ENCODE results near the gene PXYLP1. TPM values are rescaled to one million over a fixed set of nuclear protein-coding genes. Genes with fewer than 3 reads are reported as not detected.
"Not testable (repeated sequence)": the region's sequence is repeated elsewhere in the genome, so short reads cannot be mapped to it uniquely, and the experiment has no call there.

PXYLP1 gene
- total RNA-seq, 1 donor: 6.5 TPM

DNA sequence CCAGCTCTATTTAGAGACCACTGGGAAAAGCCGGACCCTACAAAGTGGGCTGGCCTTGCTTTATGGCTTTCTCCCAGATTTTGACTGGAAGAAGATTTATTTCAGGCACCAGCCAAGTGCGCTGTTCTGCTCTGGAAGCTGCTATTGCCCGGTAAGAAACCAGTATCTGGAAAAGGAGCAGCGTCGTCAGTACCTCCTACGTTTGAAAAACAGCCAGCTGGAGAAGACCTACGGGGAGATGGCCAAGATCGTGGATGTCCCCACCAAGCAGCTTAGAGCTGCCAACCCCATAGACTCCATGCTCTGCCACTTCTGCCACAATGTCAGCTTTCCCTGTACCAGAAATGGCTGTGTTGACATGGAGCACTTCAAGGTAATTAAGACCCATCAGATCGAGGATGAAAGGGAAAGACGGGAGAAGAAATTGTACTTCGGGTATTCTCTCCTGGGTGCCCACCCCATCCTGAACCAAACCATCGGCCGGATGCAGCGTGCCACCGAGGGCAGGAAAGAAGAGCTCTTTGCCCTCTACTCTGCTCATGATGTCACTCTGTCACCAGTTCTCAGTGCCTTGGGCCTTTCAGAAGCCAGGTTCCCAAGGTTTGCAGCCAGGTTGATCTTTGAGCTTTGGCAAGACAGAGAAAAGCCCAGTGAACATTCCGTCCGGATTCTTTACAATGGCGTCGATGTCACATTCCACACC lies 60.9 kb downstream of the PXYLP1 start:
- DNase-seq (ENCODE audit: insufficient read length, low spot score, missing footprints): no peak
- H3K79me2 ChIP-seq (ENCODE audit: insufficient read depth, low read length): no peaks in the 10 kb centered on the region
- H3K36me3 ChIP-seq (ENCODE audit: insufficient read depth, low read length): no peaks in the 10 kb centered on the region
- H4K20me1 ChIP-seq (ENCODE audit: insufficient read depth, low read length): no peaks in the 10 kb centered on the region
- H3K27me3 ChIP-seq (ENCODE audit: insufficient read depth, low read length): no peaks in the 10 kb centered on the region
- no peak overlapping the region for H3K4me3 ChIP-seq (ENCODE audit: insufficient read depth, low read length)
- H3K4me2 ChIP-seq (ENCODE audit: insufficient read depth, low read length): no peak overlapping the region
- peaks cover 17% of the 10 kb centered on the region for H3K4me1 ChIP-seq (ENCODE audit: insufficient read depth, low read length)
- H2AFZ ChIP-seq (ENCODE audit: low read length): no peak overlapping the region
- H3K27ac ChIP-seq (ENCODE audit: low read depth, low read length): no peak overlapping the region
- TF ChIP-seq, protein P1, sequence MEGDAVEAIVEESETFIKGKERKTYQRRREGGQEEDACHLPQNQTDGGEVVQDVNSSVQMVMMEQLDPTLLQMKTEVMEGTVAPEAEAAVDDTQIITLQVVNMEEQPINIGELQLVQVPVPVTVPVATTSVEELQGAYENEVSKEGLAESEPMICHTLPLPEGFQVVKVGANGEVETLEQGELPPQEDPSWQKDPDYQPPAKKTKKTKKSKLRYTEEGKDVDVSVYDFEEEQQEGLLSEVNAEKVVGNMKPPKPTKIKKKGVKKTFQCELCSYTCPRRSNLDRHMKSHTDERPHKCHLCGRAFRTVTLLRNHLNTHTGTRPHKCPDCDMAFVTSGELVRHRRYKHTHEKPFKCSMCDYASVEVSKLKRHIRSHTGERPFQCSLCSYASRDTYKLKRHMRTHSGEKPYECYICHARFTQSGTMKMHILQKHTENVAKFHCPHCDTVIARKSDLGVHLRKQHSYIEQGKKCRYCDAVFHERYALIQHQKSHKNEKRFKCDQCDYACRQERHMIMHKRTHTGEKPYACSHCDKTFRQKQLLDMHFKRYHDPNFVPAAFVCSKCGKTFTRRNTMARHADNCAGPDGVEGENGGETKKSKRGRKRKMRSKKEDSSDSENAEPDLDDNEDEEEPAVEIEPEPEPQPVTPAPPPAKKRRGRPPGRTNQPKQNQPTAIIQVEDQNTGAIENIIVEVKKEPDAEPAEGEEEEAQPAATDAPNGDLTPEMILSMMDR (IDR thresholded peaks at IDR 0.05; ENCODE audit: extremely low read depth, low read depth, low read length): no peak
- no peaks in the 10 kb centered on the region for H3K9me3 ChIP-seq (ENCODE audit: low read depth, low read length)

DNA sequence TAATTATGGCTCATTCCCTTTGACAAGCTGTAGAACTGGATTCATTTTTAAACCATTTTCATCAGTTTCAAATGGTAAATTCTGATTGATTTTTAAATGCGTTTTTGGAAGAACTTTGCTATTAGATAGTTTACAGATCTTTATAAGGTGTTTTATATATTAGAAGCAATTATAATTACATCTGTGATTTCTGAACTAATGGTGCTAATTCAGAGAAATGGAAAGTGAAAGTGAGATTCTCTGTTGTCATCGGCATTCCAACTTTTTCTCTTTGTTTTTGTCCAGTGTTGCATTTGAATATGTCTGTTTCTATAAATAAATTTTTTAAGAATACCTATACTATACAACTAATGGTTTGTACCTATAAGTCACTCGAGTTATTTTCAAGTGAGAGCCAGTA lies 62.7 kb downstream of the PXYLP1 start:
- no peak for DNase-seq (ENCODE audit: insufficient read length, low spot score, missing footprints)
- peak overlapping the region; percentile 74 for H3K27ac ChIP-seq (ENCODE audit: low read depth, low read length)
- H3K4me3 ChIP-seq (ENCODE audit: insufficient read depth, low read length): peak overlapping the region; percentile 42
- H3K4me1 ChIP-seq (ENCODE audit: insufficient read depth, low read length): peaks cover 17% of the 10 kb centered on the region
- H3K36me3 ChIP-seq (ENCODE audit: insufficient read depth, low read length): no peaks in the 10 kb centered on the region
- no peaks in the 10 kb centered on the region for H3K9me3 ChIP-seq (ENCODE audit: low read depth, low read length)
- no peaks in the 10 kb centered on the region for H3K79me2 ChIP-seq (ENCODE audit: insufficient read depth, low read length)
- H3K4me2 ChIP-seq (ENCODE audit: insufficient read depth, low read length): peak overlapping the region; percentile 82
- TF ChIP-seq, protein P1 (IDR thresholded peaks at IDR 0.05; ENCODE audit: extremely low read depth, low read depth, low read length): no peak
- H4K20me1 ChIP-seq (ENCODE audit: insufficient read depth, low read length): no peaks in the 10 kb centered on the region
- H3K27me3 ChIP-seq (ENCODE audit: insufficient read depth, low read length): no peaks in the 10 kb centered on the region
- peak overlapping the region; percentile 30 for H2AFZ ChIP-seq (ENCODE audit: low read length)

DNA sequence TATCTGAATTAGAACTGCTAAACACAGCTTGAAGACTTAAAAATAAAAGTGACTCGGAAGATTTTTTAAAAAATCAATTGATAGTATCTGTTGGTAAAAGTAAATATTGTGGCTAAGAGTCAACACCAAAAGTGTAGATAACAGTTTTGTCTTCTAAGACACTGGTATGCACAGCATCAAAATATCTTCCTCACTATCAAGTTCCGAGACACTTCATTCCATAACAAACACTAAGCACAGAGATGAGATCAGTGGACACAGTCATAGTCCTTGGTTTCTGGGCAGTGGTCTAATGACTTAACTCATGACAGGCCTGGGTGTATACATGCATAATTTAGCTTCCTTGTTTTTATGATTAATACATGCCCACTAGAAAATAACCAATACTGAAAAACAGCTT lies 63.2 kb downstream of the PXYLP1 start:
- Histone ChIP-seq H3K79me2 (ENCODE audit: insufficient read depth, low read length) (no peaks in the 10 kb centered on the region), H3K9me3 (ENCODE audit: low read depth, low read length) (no peaks in the 10 kb centered on the region), H3K36me3 (ENCODE audit: insufficient read depth, low read length) (no peaks in the 10 kb centered on the region), H3K4me1 (ENCODE audit: insufficient read depth, low read length) (peaks cover 17% of the 10 kb centered on the region), H3K27ac (ENCODE audit: low read depth, low read length) (peak overlapping the region; percentile 74), H3K27me3 (ENCODE audit: insufficient read depth, low read length) (no peaks in the 10 kb centered on the region), H2AFZ (ENCODE audit: low read length) (no peak overlapping the region), H4K20me1 (ENCODE audit: insufficient read depth, low read length) (no peaks in the 10 kb centered on the region), H3K4me2 (ENCODE audit: insufficient read depth, low read length) (peak overlapping the region; percentile 82), H3K4me3 (ENCODE audit: insufficient read depth, low read length) (peak overlapping the region; percentile 42)
- no peak for DNase-seq (ENCODE audit: insufficient read length, low spot score, missing footprints)
- TF ChIP-seq, protein P1 (IDR thresholded peaks at IDR 0.05; ENCODE audit: extremely low read depth, low read depth, low read length): no peak

DNA sequence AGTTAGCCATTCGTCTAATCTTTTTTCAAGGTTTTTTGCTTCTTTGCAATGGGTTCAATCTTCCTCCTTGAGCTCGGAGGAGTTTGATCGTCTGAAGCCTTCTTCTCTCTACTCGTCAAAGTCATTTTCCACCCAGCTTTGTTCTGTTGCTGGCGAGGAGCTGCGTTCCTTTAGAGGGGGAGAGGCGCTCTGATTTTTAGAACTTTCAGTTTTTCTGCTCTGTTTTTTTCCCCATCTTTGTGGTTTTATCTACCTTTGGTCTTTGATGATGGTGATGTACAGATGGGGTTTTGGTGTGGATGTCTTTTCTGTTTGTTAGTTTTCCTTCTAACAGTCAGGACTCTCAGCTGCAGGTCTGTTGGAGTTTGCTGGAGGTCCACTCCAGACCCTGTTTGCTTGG lies 68.8 kb downstream of the PXYLP1 start:
- H3K79me2 ChIP-seq (ENCODE audit: insufficient read depth, low read length); DNase-seq (ENCODE audit: insufficient read length, low spot score, missing footprints); H3K36me3 ChIP-seq (ENCODE audit: insufficient read depth, low read length); H2AFZ ChIP-seq (ENCODE audit: low read length); H3K27ac ChIP-seq (ENCODE audit: low read depth, low read length); H3K4me2 ChIP-seq (ENCODE audit: insufficient read depth, low read length); H4K20me1 ChIP-seq (ENCODE audit: insufficient read depth, low read length); H3K4me3 ChIP-seq (ENCODE audit: insufficient read depth, low read length); H3K27me3 ChIP-seq (ENCODE audit: insufficient read depth, low read length); H3K9me3 ChIP-seq (ENCODE audit: low read depth, low read length): not testable (repeated sequence)
- H3K4me1 ChIP-seq (ENCODE audit: insufficient read depth, low read length): peaks cover 12% of the 10 kb centered on the region

Data from osteoblast (primary cell).